SJCRH30 (cell line): ENCODE results near the gene CNIH3. TPM values are rescaled to one million over a fixed set of nuclear protein-coding genes. Genes with fewer than 3 reads are reported as not detected.
A peak's percentile ranks its signal among the peaks of the same experiment; 100 is the strongest.

ENCODE experiments used
- DNase-seq, 2 experiments: peaks; one replicate each; pipeline ENCODE4 v3.0.0-alpha.2; 2015 to 2020
- H3K27ac ChIP-seq: fragments of 250-450 bp; sonication (Bioruptor Pico); 2 replicates; pipeline ENCODE4 v1.5.1; 2020; ENCODE audit warnings: mild to moderate bottlenecking, moderate library complexity
- H3K27me3 ChIP-seq: fragments of 250-450 bp; sonication (Bioruptor Pico); 2 replicates; pipeline ENCODE4 v1.5.1; 2020; ENCODE audit warnings: mild to moderate bottlenecking, moderate library complexity
- H3K36me3 ChIP-seq: fragments of 250-450 bp; sonication (Bioruptor Pico); 2 replicates; pipeline ENCODE4 v1.5.1; 2020; ENCODE audit warnings: mild to moderate bottlenecking, moderate library complexity
- H3K4me1 ChIP-seq: fragments of 250-450 bp; sonication (Bioruptor Pico); 2 replicates; pipeline ENCODE4 v1.5.1; 2020; ENCODE audit warnings: mild to moderate bottlenecking, moderate library complexity
- H3K4me3 ChIP-seq: fragments of 250-450 bp; sonication (Bioruptor Pico); 2 replicates; pipeline ENCODE4 v1.5.1; 2020; ENCODE audit warnings: mild to moderate bottlenecking, moderate library complexity
- H3K9me3 ChIP-seq: fragments of 250-450 bp; sonication (Bioruptor Pico); replicated peaks from 2 replicates; pipeline ENCODE4 v1.5.1; 2020; ENCODE audit warnings: mild to moderate bottlenecking, moderate library complexity
- total RNA-seq: library from RNA; depleted of rRNA; stranded (reverse); fragments of >200 nt; shearing (Covaris generic); gene quantifications from 2 replicates; pipeline ENCODE4 v1.2.3, GENCODE V29; 2014; rRNA removed

CNIH3 gene
- total RNA-seq, 1 experiment from 2014 or later: 0.49 TPM

DNA sequence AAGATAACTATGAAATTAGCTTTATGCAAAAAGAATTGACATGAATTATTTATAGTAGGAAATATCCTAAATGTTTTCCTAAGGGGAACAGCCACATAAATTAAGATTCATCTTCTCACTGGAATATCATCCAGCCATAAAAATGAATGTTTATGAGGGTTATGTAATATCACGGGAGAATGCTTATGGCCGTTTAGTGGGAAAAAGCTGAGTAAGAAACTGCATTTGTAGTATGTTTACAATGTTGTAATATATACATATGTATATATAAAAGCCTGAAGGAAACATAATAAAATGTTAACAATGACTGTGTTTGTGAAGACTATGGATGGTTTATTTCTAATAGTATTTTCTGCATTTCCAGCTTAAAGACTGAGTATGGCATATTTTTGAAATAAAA lies 161.1 kb downstream of the CNIH3 start:
- H3K9me3 ChIP-seq: no peaks in the 10 kb centered on the region
- H3K36me3 ChIP-seq: no peaks in the 10 kb centered on the region
- DNase-seq: no peak
- H3K4me3 ChIP-seq: no peak overlapping the region
- no peaks in the 10 kb centered on the region for H3K27me3 ChIP-seq
- no peak overlapping the region for H3K27ac ChIP-seq
- peaks cover 11% of the 10 kb centered on the region for H3K4me1 ChIP-seq

- Histone ChIP-seq H3K27me3 (no peaks in the 10 kb centered on the region), H3K4me1 (peaks cover 32% of the 10 kb centered on the region), H3K9me3 (no peaks in the 10 kb centered on the region), H3K36me3 (no peaks in the 10 kb centered on the region), H3K27ac (no peak overlapping the region), H3K4me3 (no peak overlapping the region)
- DNase-seq: no peak
These were observed 163.4 kb downstream of the CNIH3 start for GRCh38 chr1:224779536-224779935.

DNA sequence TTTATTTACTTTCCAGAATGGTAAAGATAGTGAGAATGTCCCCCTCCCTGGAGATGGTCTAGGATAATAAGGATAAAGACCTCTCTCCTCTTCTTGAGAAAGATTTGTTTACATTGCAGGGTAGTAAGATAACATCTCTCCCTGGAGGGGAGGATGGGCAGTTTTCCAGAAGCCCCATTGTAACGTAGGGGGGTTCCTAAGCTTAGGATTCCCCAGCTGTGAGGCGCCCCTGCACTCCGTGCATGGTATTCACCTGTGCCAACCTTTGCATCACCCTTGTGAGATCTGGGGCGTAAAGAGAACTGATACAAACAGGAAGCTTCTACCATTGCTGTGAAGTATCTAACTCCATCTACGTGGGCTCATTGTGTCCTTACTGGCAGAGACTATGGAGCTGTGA lies 164.6 kb downstream of the CNIH3 start:
- no peak overlapping the region for H3K4me3 ChIP-seq
- H3K27ac ChIP-seq: no peak overlapping the region
- no peaks in the 10 kb centered on the region for H3K9me3 ChIP-seq
- H3K4me1 ChIP-seq: peaks cover 37% of the 10 kb centered on the region
- no peaks in the 10 kb centered on the region for H3K27me3 ChIP-seq
- peak in 1 of 2 experiments; percentile 11 for DNase-seq
- H3K36me3 ChIP-seq: no peaks in the 10 kb centered on the region

DNA sequence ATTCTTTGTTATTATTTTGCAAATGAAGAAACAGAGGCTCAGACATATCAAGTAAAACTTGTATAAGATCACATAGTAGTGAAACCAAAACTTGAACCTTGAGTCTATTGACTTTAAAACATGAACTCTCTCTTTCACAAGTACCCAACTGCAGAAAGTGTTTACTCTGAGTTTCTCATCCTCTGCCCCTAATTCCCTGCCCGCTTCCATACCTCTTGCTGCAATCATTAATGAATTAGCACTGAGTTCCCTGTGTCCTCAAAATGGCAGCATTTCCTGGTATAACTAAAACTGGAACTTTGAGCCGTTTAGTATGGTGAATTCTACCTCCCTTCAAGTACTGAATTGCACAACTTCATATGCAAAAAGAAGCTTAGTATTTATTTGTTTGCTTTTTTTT lies 165.7 kb downstream of the CNIH3 start:
- no peaks in the 10 kb centered on the region for H3K9me3 ChIP-seq
- H3K4me1 ChIP-seq: peaks cover 37% of the 10 kb centered on the region
- no peak overlapping the region for H3K27ac ChIP-seq
- H3K4me3 ChIP-seq: no peak overlapping the region
- H3K27me3 ChIP-seq: no peaks in the 10 kb centered on the region
- no peaks in the 10 kb centered on the region for H3K36me3 ChIP-seq
- DNase-seq: no peak

DNA sequence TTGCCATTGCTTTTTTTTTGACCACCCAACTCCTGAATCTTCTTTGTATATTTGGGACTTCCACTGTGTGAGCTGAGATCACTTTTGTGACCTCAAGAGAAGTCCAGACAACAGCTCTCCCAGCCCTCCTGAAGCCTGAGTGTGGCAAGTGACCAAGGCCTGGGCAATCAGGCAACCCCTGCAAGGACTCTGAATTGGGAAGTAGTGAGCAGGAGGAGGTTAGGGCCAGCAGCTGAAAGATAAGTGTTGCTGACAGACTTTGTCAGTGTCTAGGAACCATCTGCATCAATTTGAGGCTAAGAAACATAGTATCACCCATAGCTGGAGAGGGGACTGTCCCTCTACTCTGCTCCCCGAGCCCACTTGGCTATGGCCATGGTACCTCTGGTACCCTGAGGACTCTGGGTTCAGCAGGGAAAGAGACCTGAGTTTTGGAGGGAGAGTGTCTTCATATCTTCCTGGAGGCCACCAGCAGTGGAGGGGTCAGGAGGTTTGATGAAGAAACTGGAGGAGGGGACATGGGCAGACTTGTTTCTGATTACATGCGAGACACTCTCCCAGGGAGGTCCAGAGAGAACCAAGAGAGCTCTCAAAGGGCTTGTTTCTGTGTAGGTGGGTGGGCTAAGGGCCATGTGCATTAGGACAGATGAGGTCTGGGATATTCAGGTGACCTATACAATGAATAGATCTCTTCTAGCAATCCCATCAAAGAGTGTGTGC lies 166.3 kb downstream of the CNIH3 start:
- no peaks in the 10 kb centered on the region for H3K9me3 ChIP-seq
- H3K27me3 ChIP-seq: no peaks in the 10 kb centered on the region
- DNase-seq: peak; percentile 20 to 26
- H3K4me3 ChIP-seq: no peak overlapping the region
- H3K4me1 ChIP-seq: peaks cover 37% of the 10 kb centered on the region
- no peaks in the 10 kb centered on the region for H3K36me3 ChIP-seq
- H3K27ac ChIP-seq: peak overlapping the region; percentile 74

DNA sequence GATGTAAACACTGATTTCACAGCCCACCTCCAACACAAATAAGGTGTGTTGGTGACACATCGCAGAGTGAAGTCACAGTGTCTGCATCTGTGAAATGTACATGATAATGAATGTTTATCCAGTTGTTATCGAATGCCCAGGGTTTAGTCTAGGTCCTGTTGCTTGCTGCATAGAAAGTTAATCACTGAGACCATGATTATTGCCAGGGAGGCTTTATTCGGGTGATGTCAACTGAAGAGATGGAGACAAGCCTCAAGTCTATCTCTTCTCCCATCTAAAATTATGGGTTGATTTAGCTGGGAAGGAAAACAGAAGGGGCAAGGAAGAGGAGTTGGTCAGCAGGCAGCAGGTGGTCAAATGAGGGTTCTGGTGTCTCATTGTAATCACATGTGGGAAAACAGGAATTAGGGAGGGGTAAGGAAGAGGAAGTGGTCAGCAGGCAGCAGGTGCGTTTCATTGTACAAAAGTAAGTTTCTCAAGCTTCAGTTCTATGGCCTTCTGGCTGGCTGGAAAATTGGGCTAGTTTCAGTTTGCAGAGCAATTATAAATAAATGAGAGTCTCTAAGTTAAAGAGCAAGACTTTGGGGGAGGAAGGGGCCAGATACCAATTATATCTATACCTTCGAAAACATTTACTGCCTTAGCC lies 167.0 kb downstream of the CNIH3 start:
- DNase-seq: peak; percentile 77 to 90
- H3K4me3 ChIP-seq: no peak overlapping the region
- H3K36me3 ChIP-seq: no peaks in the 10 kb centered on the region
- H3K4me1 ChIP-seq: peaks cover 37% of the 10 kb centered on the region
- H3K9me3 ChIP-seq: no peaks in the 10 kb centered on the region
- H3K27me3 ChIP-seq: no peaks in the 10 kb centered on the region
- peak overlapping the region; percentile 74 for H3K27ac ChIP-seq

GRCh38 chr1:224784265-224785039 lies 168.3 kb downstream of the CNIH3 start:
- H3K4me3 ChIP-seq: no peak overlapping the region
- no peaks in the 10 kb centered on the region for H3K27me3 ChIP-seq
- H3K27ac ChIP-seq: peak overlapping the region; percentile 74
- H3K36me3 ChIP-seq: no peaks in the 10 kb centered on the region
- H3K4me1 ChIP-seq: peaks cover 37% of the 10 kb centered on the region
- no peaks in the 10 kb centered on the region for H3K9me3 ChIP-seq
- DNase-seq: peak in 1 of 2 experiments; percentile 26

DNA sequence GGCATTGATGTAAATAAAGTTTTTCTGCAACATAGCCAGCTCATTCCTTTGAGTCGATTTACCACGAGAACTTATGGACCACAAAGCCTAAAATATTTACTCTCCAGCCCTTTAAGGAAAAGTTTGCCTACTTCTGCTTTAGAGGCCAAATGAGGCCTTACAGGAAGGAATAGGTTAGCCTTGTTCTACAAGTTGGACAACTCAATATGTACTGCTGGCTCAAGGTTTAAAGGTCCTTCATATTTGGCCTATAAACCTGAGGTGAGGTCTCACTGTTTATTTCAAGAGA lies 168.9 kb downstream of the CNIH3 start:
- H3K9me3 ChIP-seq: no peaks in the 10 kb centered on the region
- no peaks in the 10 kb centered on the region for H3K27me3 ChIP-seq
- H3K4me1 ChIP-seq: peaks cover 37% of the 10 kb centered on the region
- DNase-seq: no peak
- H3K36me3 ChIP-seq: no peaks in the 10 kb centered on the region
- H3K4me3 ChIP-seq: no peak overlapping the region
- H3K27ac ChIP-seq: no peak overlapping the region

GRCh38 chr1:224785622-224786021 lies 169.5 kb downstream of the CNIH3 start:
- Histone ChIP-seq H3K27me3 (no peaks in the 10 kb centered on the region), H3K4me1 (peaks cover 30% of the 10 kb centered on the region), H3K4me3 (no peak overlapping the region), H3K36me3 (no peaks in the 10 kb centered on the region), H3K9me3 (no peaks in the 10 kb centered on the region), H3K27ac (no peak overlapping the region)
- DNase-seq: no peak

DNA sequence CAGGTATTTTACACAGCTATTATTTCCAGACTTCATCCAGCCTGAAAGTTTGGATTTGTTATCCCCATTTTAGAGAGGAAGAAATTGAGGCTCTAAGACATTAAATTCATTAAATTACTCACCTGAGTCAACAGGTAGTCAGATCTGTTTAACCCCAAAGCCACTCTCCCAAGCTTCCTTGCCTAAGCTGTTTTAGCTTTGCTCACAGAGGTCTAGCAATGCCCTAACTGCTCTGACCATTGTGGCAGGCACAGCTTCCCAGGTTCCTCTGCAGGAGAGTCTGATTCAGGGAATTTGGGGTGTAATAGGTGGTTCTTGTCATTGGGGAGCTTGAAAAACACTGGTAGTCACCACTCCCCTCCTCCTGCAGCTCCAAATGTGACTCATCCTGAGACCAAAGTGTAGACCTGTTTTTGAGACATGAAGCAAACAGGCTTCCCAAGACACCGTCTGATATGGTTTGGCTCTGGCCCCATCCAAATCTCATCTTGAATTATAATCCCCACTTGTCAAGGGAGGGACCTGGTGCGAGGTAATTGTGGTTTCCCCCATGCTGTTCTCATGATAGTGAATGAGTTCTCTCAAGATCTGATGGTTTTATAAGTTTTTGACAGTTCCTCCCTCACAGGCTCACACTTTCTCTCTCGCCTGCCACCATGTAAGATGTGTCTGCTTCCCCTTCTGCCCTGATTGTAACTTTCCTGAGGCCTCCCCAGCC lies 170.6 kb downstream of the CNIH3 start:
- Histone ChIP-seq H3K27me3 (no peaks in the 10 kb centered on the region), H3K4me1 (peaks cover 26% of the 10 kb centered on the region), H3K4me3 (no peak overlapping the region), H3K9me3 (no peaks in the 10 kb centered on the region), H3K27ac (no peak overlapping the region), H3K36me3 (no peaks in the 10 kb centered on the region)
- peak in 1 of 2 experiments; percentile 20 for DNase-seq

- H3K4me1 ChIP-seq: peaks cover 7% of the 10 kb centered on the region
- H3K9me3 ChIP-seq: no peaks in the 10 kb centered on the region
- no peak for DNase-seq
- H3K27me3 ChIP-seq: no peaks in the 10 kb centered on the region
- no peak overlapping the region for H3K27ac ChIP-seq
- H3K36me3 ChIP-seq: no peaks in the 10 kb centered on the region
- no peak overlapping the region for H3K4me3 ChIP-seq
These were observed 173.2 kb downstream of the CNIH3 start for GRCh38 chr1:224789311-224789710.

Other genes with a start within 250 kb of the CNIH3 start
- 40.0 and 41.4 TPM in 2 replicates for gene WDR26, start 181.5 kb upstream of the CNIH3 start, total RNA-seq